K562 (cell line): ENCODE data around the gene DIS3L2. TPM values are rescaled to one million over a fixed set of nuclear protein-coding genes. Genes with fewer than 3 reads are reported as not detected.

Experiments
- ATAC-seq: fragments of 200-7000 bp; cut with Tn5 transposase; 3 replicates; pipeline ENCODE4 v1.9.1; 2020; ENCODE audit warnings: moderate library complexity
- BruUV-seq: library from RNA; stranded (reverse); fragments of 400-500 nt; replicated peaks from 2 replicates; lab custom pipeline; 2021; lab: Mats Ljungman, UMichigan
- CTCF ChIA-PET: fragments of 300-600 bp; formaldehyde crosslinking; extraction: SDS; loops from one replicate; lab custom pipeline; 2021; ENCODE audit warnings: low intra/inter-chr PET ratio; lab: Yijun Ruan, JAX
- POLR2A ChIA-PET: fragments of 300-600, 350-650 bp; sonication (Branson Sonifier 250); formaldehyde crosslinking; extraction: SDS; loops from one replicate; lab custom pipeline; 2021; ENCODE audit warnings: antibody characterized with exemption, inconsistent platforms; lab: Yijun Ruan, JAX
- DNase-seq, 4 experiments: peaks; one replicate each; pipeline versions ENCODE4 v3.0.0 to v3.0.0-alpha.2; 2011 to 2018; ENCODE audit warnings: low spot score in 3 of 4, mixed read lengths in 3 of 4; ENCODE audit errors: extremely low read depth in 1 of 4
- FAIRE-seq: peaks from 2 replicates; lab custom pipeline; 2011; peaks lifted over from hg19 to GRCh38; lab: Jason Lieb, UNC
- H2AFZ ChIP-seq: 2 replicates; pipeline ENCODE4 v1.6.0; 2011; ENCODE audit warnings: low read depth, low read length, control low read depth, inconsistent platforms
- H3K27ac ChIP-seq: fragments of 200-600 bp; 3 replicates; pipeline ENCODE4 v1.8.0; 2011; ENCODE audit warnings: low read depth, mild to moderate bottlenecking, control low read depth, inconsistent platforms, low read length, moderate library complexity, mixed read lengths; ENCODE audit errors: extremely low read depth
- H3K27me3 ChIP-seq, 2 experiments: fragments of 300-600 bp in 1 of 2; 2 replicates in 1 of 2; 3 replicates in 1 of 2; pipeline versions ENCODE4 v1.6.0 to v1.8.0; 2011; ENCODE audit warnings: inconsistent platforms in 2 of 2, low read length in 2 of 2, mild to moderate bottlenecking in 1 of 2, mixed read lengths in 1 of 2, moderate library complexity in 1 of 2; ENCODE audit not compliant: control insufficient read depth in 2 of 2, insufficient read depth in 2 of 2
- H3K36me3 ChIP-seq: fragments of 300-600 bp; 3 replicates; pipeline ENCODE4 v1.8.0; 2011; ENCODE audit warnings: mild to moderate bottlenecking, low read length, inconsistent platforms; ENCODE audit not compliant: control insufficient read depth, insufficient read depth
- H3K4me1 ChIP-seq, 2 experiments: fragments of 200-600 bp in 1 of 2; replicated peaks in 1 of 2; 2 replicates in 1 of 2; 3 replicates in 1 of 2; pipeline versions ENCODE4 v1.5.1 to v1.8.0; 2011; ENCODE audit warnings: inconsistent platforms in 2 of 2, low read length in 2 of 2, mild to moderate bottlenecking in 1 of 2, mixed read lengths in 1 of 2, moderate library complexity in 1 of 2; ENCODE audit not compliant: control insufficient read depth in 2 of 2, insufficient read depth in 2 of 2
- H3K4me2 ChIP-seq: 2 replicates; pipeline ENCODE4 v1.6.1; 2011; ENCODE audit warnings: low read length, control low read depth, inconsistent platforms, mixed read lengths; ENCODE audit not compliant: insufficient read depth
- H3K4me3 ChIP-seq: fragments of 200-600 bp; sonication (generic), shearing (Covaris generic); 2 replicates; pipeline ENCODE4 v1.5.1; 2016; ENCODE audit warnings: control low read depth, inconsistent platforms
- H3K79me2 ChIP-seq: fragments of 200-600 bp; 3 replicates; pipeline ENCODE4 v1.8.0; 2011; ENCODE audit warnings: low read length, inconsistent platforms; ENCODE audit not compliant: control insufficient read depth, insufficient read depth
- H3K9ac ChIP-seq, 2 experiments: 2 replicates each; pipeline versions ENCODE4 v1.6.0 to v1.6.1; 2011; ENCODE audit warnings: low read depth in 2 of 2, low read length in 2 of 2, control low read depth in 1 of 2, inconsistent platforms in 1 of 2, mild to moderate bottlenecking in 1 of 2, mixed read lengths in 1 of 2; ENCODE audit not compliant: insufficient read depth in 1 of 2
- H3K9me1 ChIP-seq: one replicate; pipeline ENCODE4 v1.6.0; 2011; ENCODE audit warnings: inconsistent platforms, mild to moderate bottlenecking, low read length, moderate library complexity; ENCODE audit not compliant: control insufficient read depth, insufficient read depth
- H3K9me3 ChIP-seq: replicated peaks from 2 replicates; pipeline ENCODE4 v1.5.1; 2011; ENCODE audit warnings: low read depth, low read length, inconsistent platforms; ENCODE audit not compliant: control insufficient read depth, insufficient read depth
- H4K20me1 ChIP-seq: replicated peaks from 2 replicates; pipeline ENCODE4 v1.6.1; 2011; ENCODE audit warnings: low read length, inconsistent platforms, mixed read lengths; ENCODE audit not compliant: control insufficient read depth, insufficient read depth
- CEBPG ChIP-seq, 3 experiments: fragments of 200-800 bp in 1 of 3; sonication (Bioruptor generic) in 1 of 3; sonication (generic) in 1 of 3; formaldehyde crosslinking in 1 of 3; IDR thresholded peaks in 2 of 3; conservative IDR thresholded peaks in 1 of 3; 2 replicates each; pipeline versions ENCODE4 v1.6.1 to v1.8.0; 2016 to 2022; ENCODE audit warnings: missing compliant biosample characterization in 2 of 3, missing genetic modification characterization in 2 of 3, mild to moderate bottlenecking in 1 of 3, missing genetic modification reagents in 1 of 3
- ZSCAN29 ChIP-seq: fragments of 450-650 bp; IDR thresholded peaks from 2 replicates; pipeline ENCODE4 v1.6.1; 2017
- WGBS: fragments of 100-300 bp; shearing (Covaris generic); methylation state at CpG from one replicate; pipeline ENCODE4 v1.1.6; 2016; ENCODE audit warnings: low coverage, mixed read lengths; ENCODE audit not compliant: insufficient coverage; ENCODE audit errors: missing lambda C conversion rate; 5-methylcytosine and 5-hydroxymethylcytosine counted together
- in situ Hi-C: fragments of 300-500 bp; cut with MboI; formaldehyde crosslinking; loops from 4 replicates; pipeline ENCODE4 v1.15.0; 2018; ENCODE audit warnings: inconsistent platforms, mixed read lengths
- intact Hi-C: fragments of 100-400 bp; cut with micrococcal nuclease; formaldehyde crosslinking; loops from 2 replicates; pipeline ENCODE4 v1.14.2; 2022
- polyA plus RNA-seq, 8 experiments: library from polyadenylated mRNA; depleted of rRNA in 4 of 8; stranded (reverse) in 5 of 8; unstranded in 3 of 8; fragments of >200 nt; fragmentation: Nextera tagmentation in 2 of 8; fragmentation: Illumina TruSeq in 1 of 8; extraction: Ambion mirVana in 2 of 8; extraction: Trizol in 1 of 8; gene quantifications; 2 replicates each; pipeline versions ENCODE4 v1.2.1 to v1.2.3, GENCODE V29; 2011 to 2014; ENCODE audit warnings: inconsistent platforms in 1 of 8, missing spikeins in 1 of 8
- total RNA-seq, 7 experiments: library from RNA; depleted of rRNA in 6 of 7; stranded (reverse); fragments of >200 nt in 6 of 7; fragmentation: Illumina TruSeq in 2 of 7; extraction: Trizol in 2 of 7; gene quantifications; 2 replicates each; pipeline versions ENCODE4 v1.2.1 to v1.2.3, GENCODE V29; 2011 to 2021; ENCODE audit warnings: low replicate concordance in 1 of 7
- TF ChIP-seq, protein P1 (sequence below): fragments of 250-450 bp; sonication (Bioruptor Pico); IDR thresholded peaks from 2 replicates; pipeline ENCODE4 v1.5.0; 2021
- TF ChIP-seq, protein P2 (sequence below): fragments of 250-450 bp; sonication (Bioruptor Pico); IDR thresholded peaks from 2 replicates; pipeline ENCODE4 v1.9.0; 2021; ENCODE audit warnings: mild to moderate bottlenecking

DIS3L2 gene
- total and polyA plus RNA-seq, 9 of the 15 experiments (the other 6 are each of a cell fraction or from before 2014, with no cell fraction given) = 1.5 to 19.2 (median 11.2) TPM

DNA sequence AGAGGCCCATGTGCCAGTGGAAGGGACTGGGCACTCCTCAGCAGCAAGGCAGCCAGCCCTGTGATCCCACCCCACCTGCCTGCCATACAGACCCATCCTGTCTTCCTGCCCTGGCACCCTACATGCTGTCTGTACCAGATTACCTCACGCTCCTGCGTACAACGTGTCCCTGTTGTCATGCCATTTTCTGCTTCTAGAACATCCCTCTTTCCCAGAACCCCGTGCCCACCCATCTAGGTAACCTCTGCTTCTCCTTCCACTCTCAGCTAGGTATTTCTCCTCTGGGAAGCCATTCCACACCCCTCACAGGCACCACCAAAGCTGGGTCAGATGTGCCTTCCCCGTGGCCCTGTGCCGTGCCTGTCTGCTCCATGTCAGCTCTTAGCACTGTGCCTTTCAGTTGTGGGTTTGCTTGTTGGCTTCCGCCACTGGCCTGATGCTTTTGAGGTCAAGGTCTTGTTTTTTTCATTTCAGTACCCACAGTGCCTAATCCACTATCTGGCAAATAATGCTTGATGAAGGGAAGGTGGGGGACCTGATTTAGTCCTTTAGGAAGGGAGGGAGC lies 345.3 kb downstream of the DIS3L2 start:
- ATAC-seq (no peak), DNase-seq (no peak), FAIRE-seq (no peak)
- Histone ChIP-seq H3K27me3 (no peaks in the 10 kb centered on the region), H4K20me1 (no peaks in the 10 kb centered on the region), H2AFZ (no peak overlapping the region), H3K4me2 (no peak overlapping the region), H3K9me1 (no peaks in the 10 kb centered on the region), H3K36me3 (no peaks in the 10 kb centered on the region; the same call in 2 of the 3 replicates), H3K27ac (no peak overlapping the region), H3K4me1 (no peaks in the 10 kb centered on the region), H3K9ac (no peak overlapping the region), H3K9me3 (no peaks in the 10 kb centered on the region), H3K79me2 (no peaks in the 10 kb centered on the region), H3K4me3 (no peak overlapping the region)
- intact Hi-C loops (no loop called here), in situ Hi-C loops (no loop called here)
- POLR2A ChIA-PET = interaction anchor here (1.2 kb wide), 1 partner anchor 9 kb away, joined by 3 read pairs; no protein-coding TSS in a partner anchor
- TF ChIP-seq, protein P1, sequence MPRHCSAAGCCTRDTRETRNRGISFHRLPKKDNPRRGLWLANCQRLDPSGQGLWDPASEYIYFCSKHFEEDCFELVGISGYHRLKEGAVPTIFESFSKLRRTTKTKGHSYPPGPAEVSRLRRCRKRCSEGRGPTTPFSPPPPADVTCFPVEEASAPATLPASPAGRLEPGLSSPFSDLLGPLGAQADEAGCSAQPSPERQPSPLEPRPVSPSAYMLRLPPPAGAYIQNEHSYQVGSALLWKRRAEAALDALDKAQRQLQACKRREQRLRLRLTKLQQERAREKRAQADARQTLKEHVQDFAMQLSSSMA (CRISPR knock-in tag) = no peak
- TF ChIP-seq, protein P2, sequence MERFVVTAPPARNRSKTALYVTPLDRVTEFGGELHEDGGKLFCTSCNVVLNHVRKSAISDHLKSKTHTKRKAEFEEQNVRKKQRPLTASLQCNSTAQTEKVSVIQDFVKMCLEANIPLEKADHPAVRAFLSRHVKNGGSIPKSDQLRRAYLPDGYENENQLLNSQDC (CRISPR knock-in tag) = no peak
- TF ChIP-seq CEBPG (CRISPR knock-in tag; IDR thresholded peaks at IDR 0.05) (no peak), CEBPG (tag; conservative IDR thresholded peaks at IDR 0.05 in 1 of 2, IDR thresholded peaks at IDR 0.05 in 1 of 2) (no peak), ZSCAN29 (no peak)
- BruUV-seq = no TSS peak
- 93% methylated on average over 5 of the region's 7 CpGs for WGBS
- CTCF ChIA-PET = no interaction called here
